GM19372 (cell line): ENCODE results near the gene DSCAM.

Experiments used
- ATAC-seq: cut with Tn5 transposase; IDR thresholded peaks from one replicate; pipeline ENCODE4 v1.9.1; 2021; ENCODE audit warnings: mild to moderate bottlenecking, low read depth, moderate library complexity; ENCODE audit not compliant: unreplicated experiment

DSCAM gene

DNA sequence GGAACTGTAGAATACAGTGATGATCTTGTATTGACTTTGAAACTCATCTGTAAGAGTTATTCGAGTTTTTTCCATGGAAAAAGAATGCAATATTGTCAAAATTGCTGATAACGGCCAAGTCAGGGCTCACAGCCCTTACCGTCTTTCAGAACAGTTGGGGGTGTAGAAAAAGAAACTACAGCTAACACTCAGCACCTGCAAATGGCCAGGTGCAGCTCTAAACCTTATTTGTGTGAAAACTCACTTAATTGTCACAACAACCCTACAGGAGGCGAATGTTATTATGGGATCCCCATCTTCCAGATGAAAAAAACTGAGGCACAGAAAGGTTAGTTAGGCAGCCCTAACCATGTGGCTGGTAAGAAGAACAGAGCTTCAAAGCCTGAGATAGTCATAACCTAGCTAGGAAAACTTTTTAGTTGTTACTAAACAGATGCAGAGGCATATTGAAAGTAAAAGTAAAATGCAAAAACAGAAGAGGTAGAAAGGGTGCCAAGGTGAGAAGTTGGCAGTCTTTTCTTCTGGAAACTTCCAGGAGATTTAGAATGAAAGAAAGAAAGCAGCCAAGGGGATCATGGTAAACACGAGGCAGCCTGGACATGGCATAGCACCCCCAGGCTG is 76.4 kb downstream of the DSCAM start:
- ATAC-seq, result no peak

DNA sequence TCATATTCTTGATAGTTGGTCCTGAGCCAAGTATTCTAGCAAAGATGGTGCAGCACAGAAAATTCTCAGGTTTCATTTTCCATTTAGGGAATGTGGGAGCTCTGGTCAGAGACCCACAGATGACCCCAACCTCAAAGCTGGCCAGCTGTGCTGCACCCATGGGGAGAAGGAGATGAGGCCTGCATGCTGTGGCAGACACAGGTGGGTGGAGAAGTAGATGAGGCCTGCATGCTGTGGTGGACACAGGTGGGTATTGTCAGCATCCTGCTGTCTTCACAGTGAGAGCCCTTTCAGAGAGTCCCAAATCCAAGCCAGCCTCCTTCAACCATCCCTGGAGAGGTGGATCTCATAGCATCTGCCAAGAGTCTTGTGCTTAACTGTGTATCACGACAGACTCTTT is 77.7 kb downstream of the DSCAM start:
- no peak for ATAC-seq

DNA sequence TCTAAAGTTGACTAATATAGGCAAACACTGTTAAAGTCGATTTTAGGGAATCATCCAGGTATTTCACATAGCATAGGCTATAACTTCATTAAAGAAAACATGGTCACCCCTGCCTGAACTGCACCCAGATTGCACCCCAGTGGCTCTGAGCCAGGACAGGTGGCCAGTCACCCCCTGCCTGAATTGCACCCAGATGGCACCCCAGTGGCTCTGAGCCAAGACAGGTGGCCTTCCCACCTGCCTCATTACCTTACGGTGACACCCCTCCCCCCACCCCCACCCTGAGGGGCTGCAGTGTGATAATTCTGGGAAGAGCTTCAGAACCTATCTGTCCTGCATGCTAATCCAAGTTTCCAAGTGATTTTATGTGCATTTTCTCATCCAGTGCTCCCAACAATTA is 78.9 kb downstream of the DSCAM start:
- no peak for ATAC-seq

DNA sequence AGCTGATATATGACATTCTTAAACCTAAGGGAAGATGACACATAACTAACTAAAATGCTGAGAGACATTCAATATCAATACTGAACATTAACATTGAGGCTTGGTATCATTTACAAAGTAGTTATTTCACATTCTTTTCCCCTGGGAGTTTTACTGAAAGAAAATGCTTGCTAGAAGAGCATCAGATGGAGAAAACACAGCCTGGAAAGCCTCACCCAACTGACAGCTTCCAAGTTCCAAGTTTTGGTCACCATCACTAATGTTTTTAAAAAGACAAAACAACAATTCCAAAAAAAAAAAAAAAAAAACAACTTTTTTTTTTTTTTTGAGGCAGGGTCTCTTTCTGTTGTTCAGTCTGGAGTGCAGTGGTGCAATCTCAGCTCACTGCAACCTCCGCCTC is 80.6 kb downstream of the DSCAM start:
- no peak for ATAC-seq

- no peak for ATAC-seq
Observed at GRCh38 chr21:40765811-40766210, 81.1 kb downstream of the DSCAM start.

DNA sequence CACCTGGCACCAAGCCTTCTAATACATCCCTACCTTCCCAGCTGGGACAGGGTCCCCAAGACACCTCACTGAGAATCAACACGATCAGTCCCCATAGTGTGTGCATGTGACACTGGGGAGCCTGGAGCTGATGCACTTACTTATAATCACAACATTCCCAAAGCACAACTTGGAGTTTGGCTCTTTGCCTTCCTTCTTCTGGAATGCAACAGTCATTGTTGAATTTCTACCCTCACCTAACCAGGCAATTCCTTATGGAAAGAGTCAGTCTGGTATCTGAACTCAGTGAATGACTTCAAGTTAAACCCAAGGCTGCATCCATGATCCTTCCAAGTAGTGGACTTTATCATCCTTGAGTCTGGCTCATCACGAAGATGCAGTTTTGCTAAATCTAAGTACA is 86.1 kb downstream of the DSCAM start:
- no peak for ATAC-seq

DNA sequence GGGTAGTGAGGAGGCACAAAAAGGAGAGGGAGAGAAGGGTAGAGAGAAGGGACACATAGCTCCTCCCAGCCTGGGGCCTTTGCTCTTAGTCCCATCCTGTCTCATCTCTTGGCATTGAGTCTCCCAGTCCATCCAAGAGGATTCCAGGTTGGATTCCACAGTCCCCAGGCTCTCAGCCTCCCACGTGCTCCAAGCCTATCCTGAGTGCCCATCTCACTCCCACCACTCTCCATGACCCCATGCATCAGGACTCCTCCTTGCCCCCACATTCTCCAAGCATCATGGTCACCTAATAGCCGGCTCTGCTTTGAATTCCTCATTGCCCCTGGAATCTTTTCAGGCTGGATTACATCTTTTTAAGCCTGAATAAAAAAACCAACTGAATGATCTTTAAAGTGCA is 87.9 kb downstream of the DSCAM start:
- no peak for ATAC-seq

DNA sequence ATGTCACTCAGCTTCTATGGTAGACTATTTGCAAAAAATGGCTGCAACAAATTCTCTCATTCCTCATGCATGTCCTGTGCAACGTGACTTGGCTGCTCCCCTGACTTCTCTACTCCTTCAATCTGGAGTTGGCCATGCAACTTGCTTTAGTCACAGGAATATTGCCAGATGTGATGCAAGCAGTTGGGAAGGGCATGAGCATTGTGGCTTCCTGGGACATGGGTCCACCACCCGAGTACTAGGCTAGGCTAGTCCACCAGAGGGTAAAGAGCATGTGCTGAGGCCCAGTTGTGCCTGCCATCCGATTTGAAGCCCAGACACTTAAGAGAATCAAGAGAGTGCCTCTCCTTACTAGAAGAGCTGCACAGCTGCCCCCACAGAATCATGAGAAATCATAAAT is 89.6 kb downstream of the DSCAM start:
- ATAC-seq, result no peak

DNA sequence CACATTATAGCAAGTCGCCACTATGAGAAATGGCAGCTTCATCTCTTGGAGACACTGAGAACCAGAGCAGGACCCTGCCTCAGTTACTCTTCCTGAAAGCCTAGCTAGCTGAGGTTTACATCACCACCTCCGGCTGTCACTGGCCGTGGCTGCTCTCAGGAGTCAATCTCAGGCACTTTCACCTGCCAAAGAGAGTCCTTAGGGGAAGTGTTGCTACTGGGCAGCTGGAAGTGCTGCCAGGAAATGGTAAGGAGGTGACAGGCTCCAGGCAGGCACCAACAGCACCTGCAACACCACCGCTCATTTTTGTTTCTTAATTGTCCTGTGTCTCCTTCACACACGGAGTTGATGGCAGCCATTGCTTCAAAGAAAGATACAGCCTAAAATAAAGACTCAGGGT is 92.5 kb downstream of the DSCAM start:
- ATAC-seq, result no peak

GRCh38 chr21:40753756-40754155 is 93.2 kb downstream of the DSCAM start:
- ATAC-seq, result no peak

DNA sequence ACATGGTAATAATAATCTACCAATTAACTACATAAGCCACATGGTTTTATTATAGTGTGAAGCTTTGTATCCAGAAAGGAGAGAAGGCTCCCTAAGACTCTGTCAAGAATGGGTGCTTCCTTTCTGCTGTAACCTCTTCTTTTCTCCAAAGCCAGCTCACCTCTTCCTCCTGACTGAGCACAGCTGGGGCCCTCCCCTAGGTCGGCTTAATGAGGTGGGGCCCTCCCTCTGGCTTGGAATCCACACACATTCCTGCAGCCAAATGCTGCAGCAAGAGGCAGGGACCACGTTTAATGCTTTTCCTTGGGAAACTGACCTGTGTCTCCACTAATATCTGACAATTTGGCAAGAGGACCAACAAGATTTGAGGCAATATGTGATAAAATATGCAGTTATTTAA is 94.8 kb downstream of the DSCAM start:
- ATAC-seq, result no peak

- ATAC-seq, result no peak
Observed at GRCh38 chr21:40751221-40751620, 95.7 kb downstream of the DSCAM start.

- no peak for ATAC-seq
Observed at GRCh38 chr21:40736145-40736544, 110.8 kb downstream of the DSCAM start.

- ATAC-seq, result no peak
Observed at GRCh38 chr21:40733024-40733397, 113.9 kb downstream of the DSCAM start.

DNA sequence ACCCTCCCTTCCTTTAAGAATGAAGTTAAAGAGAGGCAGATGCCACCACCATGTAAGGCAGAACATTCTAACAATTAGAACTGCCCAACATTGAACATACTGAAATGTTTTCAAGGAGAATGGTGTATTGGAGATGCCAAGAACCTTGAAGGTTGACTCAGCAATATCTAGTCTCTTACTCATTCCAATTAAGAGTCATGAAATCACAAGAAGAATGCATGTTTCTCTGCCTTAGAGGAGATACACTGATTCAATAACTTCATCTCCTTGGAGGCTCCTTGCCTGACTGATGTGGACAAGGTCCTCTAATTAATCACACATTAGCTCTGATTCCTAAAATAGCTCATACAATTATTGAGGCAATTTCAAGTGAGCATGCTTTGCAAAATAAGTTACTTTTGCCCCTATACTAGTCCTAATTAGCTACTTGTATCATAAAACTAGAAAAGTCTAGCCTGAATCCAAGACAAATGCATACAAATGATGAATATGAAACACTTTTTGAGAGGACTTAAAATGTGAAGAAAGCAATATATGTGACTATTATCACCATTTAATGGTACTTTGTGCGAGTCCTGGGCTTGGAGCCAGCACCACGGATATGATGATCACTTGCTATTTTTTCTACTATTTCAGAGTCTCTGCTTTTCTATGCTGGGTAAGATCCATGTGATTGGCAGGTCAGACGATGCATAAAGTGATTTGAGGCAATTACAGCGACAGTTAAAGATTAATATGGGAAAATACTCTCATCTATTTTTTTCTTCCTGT is 114.5 kb downstream of the DSCAM start:
- no peak for ATAC-seq

- no peak for ATAC-seq
Observed at GRCh38 chr21:40731206-40731605, 115.8 kb downstream of the DSCAM start.

- no peak for ATAC-seq
Observed at GRCh38 chr21:40730426-40730800, 116.5 kb downstream of the DSCAM start.

DNA sequence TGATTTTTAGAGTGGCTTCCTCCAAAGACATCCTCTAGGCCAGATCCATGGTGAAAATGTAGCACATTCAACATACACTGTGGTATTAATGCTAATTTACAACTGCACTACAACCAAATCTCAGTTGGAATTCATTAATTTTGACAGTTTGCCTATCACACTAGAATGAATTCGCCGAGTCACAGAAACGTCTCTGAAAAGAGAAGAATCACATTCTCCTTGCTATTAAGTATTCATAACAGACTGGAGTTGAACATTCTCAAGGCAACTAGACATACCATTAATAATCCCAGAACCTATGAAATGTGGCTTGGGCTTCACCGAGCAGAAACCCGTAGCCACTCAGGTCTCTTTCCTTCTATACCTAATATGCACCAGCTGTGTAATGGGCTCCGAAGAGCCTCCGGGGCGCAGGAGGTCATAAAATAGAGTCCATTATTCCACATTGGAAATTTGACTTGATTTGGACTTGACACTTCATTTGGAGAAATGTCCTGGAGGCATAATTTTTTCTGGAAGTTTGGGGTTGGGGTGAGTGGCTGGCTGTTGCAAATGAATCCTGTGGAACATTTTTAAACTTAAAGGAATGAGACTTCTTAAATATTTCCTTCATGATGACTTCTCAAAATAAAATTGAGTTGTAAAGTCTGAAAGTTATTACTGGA is 117.1 kb downstream of the DSCAM start:
- ATAC-seq, result no peak

GRCh38 chr21:40723966-40724365 is 123.0 kb downstream of the DSCAM start:
- ATAC-seq, result no peak

DNA sequence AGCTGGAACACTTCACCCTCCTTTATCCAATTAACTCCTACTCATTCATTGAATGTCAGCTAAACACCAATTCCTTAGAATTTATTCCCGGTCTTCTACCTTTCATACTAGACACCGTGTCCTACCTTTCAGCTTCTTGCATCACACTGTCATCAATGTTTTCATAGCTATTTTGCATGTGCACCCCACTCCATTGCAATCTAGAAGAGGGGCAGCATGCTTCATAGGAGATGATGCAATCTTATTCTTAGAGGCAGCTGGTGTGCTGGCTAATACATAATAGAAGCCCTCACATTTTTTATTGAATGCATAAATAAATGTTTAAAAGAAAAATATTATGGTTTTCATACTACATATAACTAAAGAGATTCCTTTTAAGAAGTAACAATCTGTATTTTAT is 123.6 kb downstream of the DSCAM start:
- no peak for ATAC-seq

DNA sequence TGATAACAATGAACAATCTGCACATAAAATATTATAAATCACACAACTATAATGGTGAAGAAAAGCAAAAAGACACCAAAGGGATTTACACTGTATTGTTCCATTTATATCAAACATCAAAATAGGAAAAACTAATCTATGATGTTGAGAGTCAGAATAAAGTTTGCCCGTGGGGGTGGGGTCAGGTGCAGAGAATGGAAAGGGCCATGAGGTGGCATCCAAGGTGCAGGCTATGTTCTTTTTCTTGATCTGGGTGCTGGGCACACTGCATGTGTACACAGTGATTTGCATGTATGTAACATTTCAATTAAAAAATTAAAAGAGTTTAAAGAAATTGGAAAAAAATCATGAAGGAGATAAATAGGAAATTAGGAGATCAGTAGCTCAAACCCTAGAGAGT is 127.3 kb downstream of the DSCAM start:
- no peak for ATAC-seq

- ATAC-seq, result no peak
Observed at GRCh38 chr21:40717028-40717427, 129.9 kb downstream of the DSCAM start.
